Adrenal gland (tissue), 12 donors: ENCODE measurements around the gene CLIP2. TPM values are rescaled to one million over a fixed set of nuclear protein-coding genes. Genes with fewer than 3 reads are reported as not detected.

ENCODE experiments used
- DNase-seq, 7 donors: peaks; one replicate each; pipeline ENCODE4 v3.0.0-alpha.2; 2019 to 2020
- H3K27ac ChIP-seq, 5 donors: fragments of 200-600 bp; sonication (generic) in 4 of 5; 1 replicate in 3 of 5; 2 replicates in 2 of 5; pipeline versions ENCODE4 v1.5.1 to v1.8.0; 2016 to 2020; ENCODE audit warnings: mild to moderate bottlenecking in 1 of 5
- H3K27me3 ChIP-seq: fragments of 200-600 bp; 2 replicates; pipeline ENCODE4 v1.8.0; 2021
- H3K36me3 ChIP-seq, 2 donors: fragments of 200-600 bp; replicated peaks in 1 of 2; 1 replicate in 1 of 2; 2 replicates in 1 of 2; pipeline versions ENCODE4 v1.5.1 to v1.8.0; 2018 to 2022
- H3K4me1 ChIP-seq, 2 donors: fragments of 200-600 bp; replicated peaks in 1 of 2; 1 replicate in 1 of 2; 2 replicates in 1 of 2; pipeline versions ENCODE4 v1.5.1 to v1.8.0; 2018 to 2021
- H3K4me3 ChIP-seq, 4 donors: fragments of 200-600 bp; sonication (generic) in 3 of 4; one replicate each; pipeline ENCODE4 v1.5.1; 2016 to 2018
- H3K9me3 ChIP-seq, 3 donors: fragments of 200-600 bp; sonication (generic) in 1 of 3; replicated peaks in 1 of 3; 1 replicate in 2 of 3; 2 replicates in 1 of 3; pipeline versions ENCODE4 v1.5.1 to v1.8.0; 2016 to 2021
- POLR2A ChIP-seq, 2 donors: fragments of 450-650 bp; IDR thresholded peaks; one replicate each; pipeline ENCODE4 v1.6.1; 2017; ENCODE audit warnings: antibody characterized with exemption in 2 of 2, mild to moderate bottlenecking in 2 of 2, moderate library complexity in 1 of 2
- WGBS, 4 donors: extraction: QIAGEN DNeasy Blood & Tissue Kit in 2 of 4; methylation state at CpG; one replicate each; pipeline versions ENCODE4 v1.1.5 to v1.1.7; 2013 to 2017; 5-methylcytosine and 5-hydroxymethylcytosine counted together
- intact Hi-C, 2 donors: fragments of 100-400 bp; cut with DNase I; formaldehyde crosslinking; loops; one replicate each; pipeline versions ENCODE4 v1.14.1 to v1.15.0; 2022 to 2023
- polyA plus RNA-seq, 3 donors: library from polyadenylated mRNA; stranded (reverse); fragments of 200-250 nt in 2 of 3; fragments of 350-450 nt in 1 of 3; fragmentation: Illumina TruSeq in 1 of 3; extraction: RNeasy Lipid Tissue Mini Kit (QIAGEN cat#74804) in 1 of 3; gene quantifications; one replicate each; pipeline ENCODE4 v1.2.3, GENCODE V29; 2013 to 2014
- total RNA-seq, 9 donors: library from RNA; depleted of rRNA in 4 of 9; stranded (reverse); fragments of >200 nt in 4 of 9; fragments of 120-200 nt in 1 of 9; fragmentation: NEBNext Ultra II Directional in 1 of 9; extraction: Animal tissue kit (Norgen Biotek cat#: 25700) in 1 of 9; gene quantifications; one replicate each; pipeline versions ENCODE4 v1.1.0 to v1.2.4, GENCODE V29; 2013 to 2023
- TF ChIP-seq, protein P1 (sequence below), 6 experiments: fragments of 450-650 bp in 4 of 6; fragments of 200-600 bp in 2 of 6; sonication (generic) in 1 of 6; IDR thresholded peaks; 1 replicate in 5 of 6; 2 replicates in 1 of 6; pipeline versions ENCODE4 v1.5.1 to v1.8.0; 2016 to 2021; ENCODE audit warnings: antibody characterized with exemption in 6 of 6, mild to moderate bottlenecking in 2 of 6, moderate library complexity in 1 of 6
- donor health status: healthy with polysubstance abuse.
- donor health status: Bipolar disorder and iron deficiency.
- donor health status: DM: yes; HTN: yes; CAD: no.
- donor health status: DM: no; HTN: no; CAD: no.
- donor health status: DM: no; HTN: no; CAD: no.
- donor health status: DM: yes; HTN: yes; CAD: no.

Gene CLIP2
- total and polyA plus RNA-seq, 12 donors: 6.8 to 48.6 (median 25.6) TPM

GRCh38 chr7:74258639-74259038 lies 30.6 kb upstream of the CLIP2 start:
- WGBS, 4 donors: 77 to 87% (median 82%) methylated on average over 8 to 9 of the region's 9 CpGs

GRCh38 chr7:74262639-74263398 lies 26.4 kb upstream of the CLIP2 start:
- Histone ChIP-seq H3K9me3 (no peaks in the 10 kb centered on the region), H3K27me3 (no peaks in the 10 kb centered on the region), H3K36me3 (no peaks in the 10 kb centered on the region), H3K4me3 (no peak overlapping the region), H3K4me1 (peaks cover 0 to 5% of the 10 kb centered on the region in 2 donors), H3K27ac (no peak overlapping the region)
- no peak for TF ChIP-seq POLR2A (IDR thresholded peaks at IDR 0.05)
- TF ChIP-seq, protein P1, sequence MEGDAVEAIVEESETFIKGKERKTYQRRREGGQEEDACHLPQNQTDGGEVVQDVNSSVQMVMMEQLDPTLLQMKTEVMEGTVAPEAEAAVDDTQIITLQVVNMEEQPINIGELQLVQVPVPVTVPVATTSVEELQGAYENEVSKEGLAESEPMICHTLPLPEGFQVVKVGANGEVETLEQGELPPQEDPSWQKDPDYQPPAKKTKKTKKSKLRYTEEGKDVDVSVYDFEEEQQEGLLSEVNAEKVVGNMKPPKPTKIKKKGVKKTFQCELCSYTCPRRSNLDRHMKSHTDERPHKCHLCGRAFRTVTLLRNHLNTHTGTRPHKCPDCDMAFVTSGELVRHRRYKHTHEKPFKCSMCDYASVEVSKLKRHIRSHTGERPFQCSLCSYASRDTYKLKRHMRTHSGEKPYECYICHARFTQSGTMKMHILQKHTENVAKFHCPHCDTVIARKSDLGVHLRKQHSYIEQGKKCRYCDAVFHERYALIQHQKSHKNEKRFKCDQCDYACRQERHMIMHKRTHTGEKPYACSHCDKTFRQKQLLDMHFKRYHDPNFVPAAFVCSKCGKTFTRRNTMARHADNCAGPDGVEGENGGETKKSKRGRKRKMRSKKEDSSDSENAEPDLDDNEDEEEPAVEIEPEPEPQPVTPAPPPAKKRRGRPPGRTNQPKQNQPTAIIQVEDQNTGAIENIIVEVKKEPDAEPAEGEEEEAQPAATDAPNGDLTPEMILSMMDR (IDR thresholded peaks at IDR 0.05): no peak
- 85 to 91% (median 87%) methylated on average over 12 to 20 of the region's 20 CpGs for WGBS, 4 donors
- DNase-seq: no peak
- intact Hi-C loops: no loop called here

More at GRCh38 chr7:74258639-74259038, 30.6 kb upstream of the CLIP2 start:
- no peaks in the 10 kb centered on the region for H3K27me3 ChIP-seq
- TF ChIP-seq, protein P1 (IDR thresholded peaks at IDR 0.05): no peak
- intact Hi-C loops: no loop called here
- H3K27ac ChIP-seq: no peak overlapping the region
- H3K4me3 ChIP-seq: no peak overlapping the region
- H3K9me3 ChIP-seq: no peaks in the 10 kb centered on the region
- DNase-seq: no peak
- H3K4me1 ChIP-seq: peaks cover 8 to 28% of the 10 kb centered on the region in 2 donors
- H3K36me3 ChIP-seq: no peaks in the 10 kb centered on the region

GRCh38 chr7:74263399-74264120 lies 25.6 kb upstream of the CLIP2 start:
- Histone ChIP-seq H3K9me3 (no peaks in the 10 kb centered on the region), H3K36me3 (no peaks in the 10 kb centered on the region), H3K27me3 (no peaks in the 10 kb centered on the region), H3K4me1 (peaks cover 0 to 5% of the 10 kb centered on the region in 2 donors), H3K4me3 (no peak overlapping the region), H3K27ac (no peak overlapping the region)
- TF ChIP-seq, protein P1 (IDR thresholded peaks at IDR 0.05): no peak
- TF ChIP-seq POLR2A (IDR thresholded peaks at IDR 0.05): no peak
- DNase-seq: no peak
- intact Hi-C loops: no loop called here
- 53 to 73% (median 57%) methylated on average over 11 to 21 of the region's 21 CpGs for WGBS, 4 donors

DNA sequence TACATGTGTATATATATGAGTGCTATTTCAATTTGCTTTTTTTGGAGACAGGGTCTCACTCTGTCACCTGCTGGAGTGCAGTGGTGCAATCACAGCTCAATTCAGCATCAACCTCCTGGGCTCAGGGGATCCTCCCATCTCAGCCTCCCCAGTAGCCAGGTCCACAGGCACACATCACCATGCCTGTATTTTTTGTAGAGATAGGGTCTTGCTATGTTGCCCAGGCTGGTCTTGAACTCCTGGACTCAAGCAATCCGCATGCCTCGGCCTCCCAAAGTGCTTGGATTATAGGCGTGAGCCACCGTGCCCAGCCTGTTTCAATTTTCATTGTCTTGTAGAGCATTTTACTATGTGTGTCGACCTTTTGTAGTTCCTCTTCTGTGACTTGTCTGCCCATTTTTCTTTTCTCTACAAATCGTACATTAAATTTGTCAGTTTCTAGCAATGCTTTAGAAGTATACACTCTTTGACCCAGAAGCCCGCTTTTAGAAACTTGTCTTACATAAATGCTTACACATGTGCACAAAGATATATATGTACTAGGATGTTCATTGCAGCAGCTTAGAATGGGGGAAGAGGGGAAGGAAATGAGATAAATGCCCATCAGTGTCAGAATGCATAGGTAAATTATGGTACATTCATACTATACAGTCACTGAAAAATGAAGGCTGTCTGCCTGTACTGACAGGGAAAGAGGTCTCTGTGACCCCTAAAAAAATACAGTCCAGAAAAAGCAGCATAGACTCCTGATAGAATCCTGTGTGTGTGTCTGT lies 22.8 kb upstream of the CLIP2 start:
- WGBS, 4 donors: 61 to 69% (median 63%) methylated on average over 7 of the region's 7 CpGs
- no peak for DNase-seq
- no peak overlapping the region for H3K27ac ChIP-seq
- H3K36me3 ChIP-seq: no peaks in the 10 kb centered on the region
- H3K4me1 ChIP-seq: peaks cover 0 to 7% of the 10 kb centered on the region in 2 donors
- H3K27me3 ChIP-seq: no peaks in the 10 kb centered on the region
- no peaks in the 10 kb centered on the region for H3K9me3 ChIP-seq
- TF ChIP-seq, protein P1 (IDR thresholded peaks at IDR 0.05): no peak
- TF ChIP-seq POLR2A (IDR thresholded peaks at IDR 0.05): no peak
- intact Hi-C loops: no loop called here
- no peak overlapping the region for H3K4me3 ChIP-seq
